Non-pigmented ciliary epithelial cell (primary cell): ENCODE results near the gene SNW1.
"Not testable (repeated sequence)": the region's sequence is repeated elsewhere in the genome, so short reads cannot be mapped to it uniquely, and the experiment has no call there.

Source experiments
- DNase-seq: peaks from one replicate; pipeline ENCODE4 v3.0.0-alpha.2; 2010; ENCODE audit warnings: low read depth

Gene SNW1

DNA sequence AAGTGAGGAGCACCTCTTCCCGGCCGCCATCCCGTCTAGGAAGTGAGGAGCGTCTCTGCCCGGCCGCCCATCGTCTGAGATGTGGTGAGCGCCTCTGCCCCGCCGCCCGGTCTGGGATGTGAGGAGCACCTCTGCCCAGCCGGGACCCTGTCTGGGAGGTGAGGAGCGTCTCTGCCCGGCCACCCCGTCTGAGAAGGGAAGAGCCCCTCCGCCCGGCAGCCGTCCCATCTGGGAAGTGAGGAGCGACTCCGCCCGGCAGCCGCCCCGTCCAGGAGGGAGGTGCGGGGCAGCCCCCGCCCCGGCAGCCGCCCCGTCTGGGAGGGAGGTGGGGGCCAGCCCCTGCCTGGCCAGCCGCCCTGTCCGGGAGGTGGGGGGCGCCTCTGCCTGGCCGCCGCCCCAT, 13.5 kb downstream of the SNW1 start:
- not testable (repeated sequence) for DNase-seq

DNA sequence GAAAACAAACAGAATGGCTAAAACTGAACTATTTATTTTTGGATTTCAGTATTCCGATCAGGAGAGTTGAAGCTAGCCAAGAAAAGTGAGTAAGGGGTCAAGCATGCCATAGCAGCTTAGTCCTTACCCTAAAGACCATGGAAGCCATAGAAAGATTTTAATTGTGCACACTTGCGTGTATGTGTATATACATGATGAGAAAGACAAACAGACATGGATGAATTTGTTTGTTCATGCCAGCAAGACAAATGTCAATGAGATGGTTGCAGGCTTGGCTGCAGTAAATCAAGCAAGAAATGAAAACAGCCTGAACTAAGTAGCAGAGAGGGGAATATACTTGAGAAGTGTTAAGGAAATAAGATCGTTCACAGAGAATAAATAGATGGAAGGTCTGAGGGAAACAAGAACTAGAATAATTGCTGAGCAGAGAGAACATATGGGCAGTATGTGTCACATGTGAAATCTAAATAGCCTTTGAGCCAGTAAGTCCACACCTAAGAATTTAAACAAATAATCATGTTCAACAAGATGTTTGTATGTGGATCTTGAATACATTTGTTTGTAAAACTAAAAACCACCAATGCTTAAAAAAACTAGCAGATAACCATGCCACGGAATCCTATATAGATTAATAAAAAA, 14.8 kb downstream of the SNW1 start:
- no peak for DNase-seq

DNA sequence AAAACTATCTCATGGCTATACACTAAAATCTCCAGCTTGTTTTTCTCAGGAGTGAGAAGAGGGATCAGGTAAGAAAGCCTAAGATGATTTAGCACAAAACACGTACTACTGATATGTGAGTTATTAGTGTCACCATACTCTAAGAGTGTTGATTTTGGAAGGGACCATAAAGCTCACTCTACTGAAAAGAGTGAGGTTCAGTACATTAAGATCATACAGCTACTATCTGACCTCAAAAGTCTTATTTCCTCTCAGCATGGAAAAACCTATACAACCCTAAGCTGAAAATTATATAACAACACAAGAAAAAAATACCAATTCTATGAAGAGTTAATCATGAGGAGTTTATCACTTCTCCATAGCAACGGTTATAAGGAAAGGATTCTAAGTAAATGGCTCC, 19.5 kb downstream of the SNW1 start:
- no peak for DNase-seq

DNA sequence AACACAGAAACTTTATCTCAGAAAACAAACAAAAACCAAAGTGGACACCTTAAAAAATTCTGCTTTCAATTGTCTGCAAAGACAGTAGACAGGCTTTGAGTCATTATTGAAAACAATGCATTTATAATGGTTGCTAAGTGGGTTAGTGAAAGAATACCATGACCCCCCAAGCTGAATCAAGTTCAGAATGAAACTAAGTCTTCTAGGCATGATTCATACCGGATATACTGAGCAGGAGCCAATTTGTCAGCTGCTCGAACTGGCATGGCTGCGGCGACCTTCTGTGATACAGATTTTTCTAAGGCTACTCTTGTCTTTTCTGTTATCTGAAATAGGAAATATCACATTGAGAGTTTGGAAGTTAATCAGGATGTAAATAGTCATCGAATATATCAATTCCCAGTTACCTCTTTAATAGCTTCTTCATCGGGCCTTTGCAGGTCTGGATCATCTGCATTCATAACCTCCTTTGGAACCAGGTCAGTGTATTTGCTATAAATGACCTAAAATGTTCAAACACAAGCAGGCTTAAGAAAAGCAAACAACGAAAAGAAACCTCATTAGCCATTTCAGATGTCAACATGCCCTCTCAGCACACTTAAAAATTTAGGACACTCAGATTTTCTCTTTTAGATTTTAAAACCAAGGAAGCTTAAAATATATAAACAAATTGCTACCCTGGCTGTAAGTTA, 22.3 kb downstream of the SNW1 start:
- DNase-seq, result peak; percentile 9

DNA sequence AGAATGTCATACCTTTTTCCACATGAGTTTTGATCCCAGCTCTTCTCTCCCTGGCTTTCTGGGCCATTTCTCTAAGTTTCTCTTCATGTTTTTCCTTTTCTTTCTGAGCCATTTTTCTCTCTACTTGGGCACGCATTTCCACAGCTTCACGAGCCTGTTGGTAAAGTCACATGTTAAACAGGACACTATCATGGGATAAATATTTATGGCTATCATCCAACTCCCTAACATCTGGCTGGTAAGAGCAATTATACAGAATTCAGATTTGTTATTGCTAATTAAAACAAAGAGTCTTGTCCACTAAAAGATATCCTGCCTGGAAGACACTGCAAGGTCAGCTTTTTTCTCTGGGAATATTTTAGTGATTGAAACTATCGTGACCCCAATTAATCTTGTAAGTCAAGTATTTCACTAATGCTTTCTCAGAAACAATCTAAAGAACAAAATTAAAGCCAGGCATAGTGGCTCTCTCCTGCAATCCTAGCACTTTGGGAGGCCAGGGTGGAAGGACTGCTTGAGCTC, 29.9 kb downstream of the SNW1 start:
- no peak for DNase-seq

DNA sequence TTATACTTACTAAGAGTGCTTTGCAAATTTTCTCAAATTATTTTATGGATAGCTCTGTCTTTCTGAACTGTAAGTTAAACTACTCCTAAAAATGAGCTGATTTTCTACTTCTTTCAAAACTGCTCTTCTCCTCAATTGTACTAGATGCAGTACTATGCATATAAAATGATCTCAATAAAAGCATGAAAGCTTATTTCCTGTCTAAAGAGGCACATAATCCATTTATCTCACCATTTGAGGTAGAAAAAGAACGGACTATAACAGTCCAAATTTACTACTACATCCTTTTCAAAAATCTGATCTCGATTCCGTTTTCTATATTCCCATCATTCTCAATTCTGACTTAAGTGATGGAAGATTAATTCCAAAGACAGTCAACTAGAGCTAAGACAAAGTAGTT, 38.7 kb downstream of the SNW1 start:
- DNase-seq, result no peak

DNA sequence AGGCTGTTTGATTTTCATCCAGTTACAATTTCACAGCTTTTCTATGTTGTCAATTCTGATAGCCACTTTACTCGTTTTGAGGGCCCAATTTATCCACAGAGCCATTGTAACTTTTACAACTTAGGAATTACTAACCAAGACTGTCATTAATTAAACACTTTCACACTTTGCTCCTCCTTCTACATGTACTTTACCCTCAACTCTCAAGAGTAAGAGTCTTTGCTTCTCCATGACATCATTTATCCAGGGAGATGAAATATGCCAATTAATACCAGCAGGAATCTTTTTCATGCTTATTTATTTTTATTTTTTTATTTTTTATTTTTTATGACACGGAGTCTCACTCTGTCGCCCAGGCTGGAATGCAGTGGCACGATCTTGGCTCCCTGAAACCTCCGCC, 39.5 kb downstream of the SNW1 start:
- DNase-seq, result no peak

DNA sequence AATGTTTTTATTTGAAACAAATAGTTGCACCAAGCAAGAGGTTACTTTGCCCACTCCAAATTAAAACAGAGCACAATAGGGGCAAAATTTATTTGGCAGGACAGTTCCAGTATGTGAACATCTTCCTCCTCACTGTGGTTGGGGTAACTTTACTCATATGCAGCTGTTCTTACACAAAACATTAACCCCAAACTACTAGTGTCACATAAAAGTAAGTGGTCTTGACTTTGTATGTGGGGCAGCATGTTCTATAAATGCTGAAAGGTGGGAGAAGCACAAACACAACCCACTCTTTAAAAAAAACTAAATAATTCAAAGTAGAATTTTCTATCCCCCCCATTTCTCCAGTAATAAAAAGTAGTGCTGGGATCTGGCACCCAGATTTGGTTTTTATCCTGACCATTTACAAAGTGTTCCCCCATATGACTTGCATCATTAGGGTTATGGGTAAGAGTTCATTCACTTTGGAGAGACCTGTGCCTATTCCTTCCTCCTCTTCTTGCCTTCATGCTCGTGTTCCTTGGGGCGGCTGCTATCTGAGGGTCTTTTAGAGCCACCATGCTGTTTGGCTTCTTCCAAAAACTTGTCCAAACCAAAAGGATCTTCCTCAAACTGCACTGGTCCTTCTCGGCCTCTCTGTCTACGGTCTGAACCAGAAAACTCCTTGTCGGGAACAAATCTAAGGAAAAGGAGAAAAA, 43.2 kb downstream of the SNW1 start:
- no peak for DNase-seq

DNA sequence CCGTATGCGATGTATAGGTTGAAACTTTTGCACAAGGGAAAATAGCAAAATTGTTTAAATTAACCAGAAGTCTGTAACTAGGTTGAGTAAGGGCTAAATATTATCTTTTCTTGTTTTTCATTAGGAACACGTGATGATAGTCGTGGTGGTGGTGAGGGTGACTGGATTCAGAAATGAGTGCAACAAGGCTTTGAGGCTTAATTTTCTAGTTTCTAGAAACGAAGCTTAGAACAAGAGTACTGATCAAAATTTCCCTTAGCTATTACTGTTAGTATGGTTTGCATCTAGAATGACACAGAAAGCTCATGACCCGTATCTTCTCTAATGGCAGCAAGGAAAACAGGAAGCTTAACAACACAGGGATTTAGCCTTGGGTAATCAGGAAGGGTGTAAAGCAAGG, 46.0 kb downstream of the SNW1 start:
- no peak for DNase-seq

DNA sequence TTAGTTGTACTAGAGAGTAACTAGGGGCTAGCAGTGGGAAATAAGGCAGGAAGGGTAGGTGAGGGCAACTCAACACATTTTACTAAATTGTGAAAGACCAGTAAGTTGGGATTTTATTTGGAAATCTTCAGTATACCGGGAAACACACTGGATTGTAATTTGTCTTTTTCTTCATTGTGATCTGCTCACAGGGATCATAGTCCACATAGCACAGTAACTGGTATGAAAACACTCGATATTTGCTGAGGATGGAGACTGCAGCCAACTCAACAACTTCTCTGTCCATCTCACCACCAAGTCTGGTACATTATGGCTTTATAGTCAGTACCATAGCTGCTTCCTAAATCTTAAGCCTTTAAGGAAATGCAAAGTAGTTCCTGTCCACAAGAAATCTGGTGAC, 50.6 kb downstream of the SNW1 start:
- no peak for DNase-seq

DNA sequence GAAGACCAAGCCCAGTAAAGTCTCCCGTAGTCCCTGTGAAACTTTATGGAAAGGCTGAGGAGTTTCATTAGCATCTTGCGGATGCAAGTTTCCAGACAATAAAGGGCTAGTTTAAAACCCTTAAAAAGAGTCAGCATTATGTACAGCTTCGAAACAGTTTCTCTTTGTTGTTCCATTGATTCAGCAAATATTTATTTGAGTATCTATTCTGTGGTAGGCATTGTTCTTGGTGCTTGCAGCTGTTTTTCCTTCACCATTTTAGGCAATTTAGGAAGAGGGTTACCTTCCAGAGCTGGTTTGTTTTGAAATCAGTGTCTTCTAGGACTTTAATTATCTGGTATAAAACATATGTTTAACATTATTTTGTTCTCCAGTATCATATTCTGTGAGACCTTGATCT, 51.5 kb downstream of the SNW1 start:
- no peak for DNase-seq

DNA sequence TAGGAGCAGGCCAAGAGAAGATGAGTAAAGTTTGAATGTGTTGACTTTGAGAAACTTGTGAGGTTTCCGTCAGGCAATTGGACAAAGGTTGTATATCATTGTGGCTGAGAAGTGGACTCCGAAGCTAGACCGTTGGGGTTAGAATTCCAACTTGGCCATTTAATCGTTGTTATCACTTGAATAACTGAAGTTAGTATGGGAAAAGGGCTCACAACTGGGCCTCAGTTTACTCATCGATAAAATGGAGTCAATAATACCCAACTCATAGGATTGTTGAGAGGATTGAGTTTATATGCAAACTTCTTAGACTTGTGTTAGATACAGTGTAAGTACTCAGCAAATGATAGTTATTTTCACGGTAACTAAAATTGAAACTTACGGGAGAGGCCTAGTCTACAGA, 52.2 kb downstream of the SNW1 start:
- no peak for DNase-seq

DNA sequence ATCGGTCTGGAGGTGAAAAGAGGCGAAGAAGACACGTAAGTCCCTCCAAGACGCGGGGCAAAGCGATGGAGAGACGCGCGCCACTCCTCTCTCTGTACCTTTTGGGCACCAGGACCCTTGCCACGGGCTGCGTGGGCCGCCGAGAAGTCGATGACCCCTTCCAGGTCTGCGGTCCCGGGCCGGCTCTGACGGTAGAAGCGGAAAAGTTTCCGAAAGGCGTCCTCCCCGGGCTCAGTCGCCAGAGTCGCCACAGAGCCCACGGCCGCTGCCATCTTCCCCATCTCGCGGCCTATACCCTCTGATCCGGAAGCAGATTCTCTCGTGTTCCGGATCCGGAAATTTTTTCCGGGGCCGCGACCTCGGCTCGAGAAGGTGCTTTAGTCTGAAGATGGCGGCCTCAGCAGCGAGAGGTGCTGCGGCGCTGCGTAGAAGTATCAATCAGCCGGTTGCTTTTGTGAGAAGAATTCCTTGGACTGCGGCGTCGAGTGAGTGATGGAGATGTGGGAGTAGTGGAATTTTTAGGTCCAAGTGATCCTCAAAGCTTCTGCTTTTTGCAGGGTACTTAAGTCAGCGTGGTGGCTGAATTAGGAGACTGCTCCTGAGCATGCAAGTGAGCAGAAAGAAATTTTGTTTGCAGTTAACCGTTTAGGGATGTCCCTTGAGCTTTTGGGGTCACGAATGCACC, 53.1 kb downstream of the SNW1 start, which contains the start of the genes ALKBH1 and SLIRP:
Gene ALKBH1 (minus strand): TSS at position 300 of the 685 bp plus-strand sequence. CDS start 19 bp downstream, at position 281.
Gene SLIRP (plus strand): TSS at position 380 of the 685 bp plus-strand sequence. CDS start 9 bp downstream, at position 389.
- DNase-seq, result no peak

DNA sequence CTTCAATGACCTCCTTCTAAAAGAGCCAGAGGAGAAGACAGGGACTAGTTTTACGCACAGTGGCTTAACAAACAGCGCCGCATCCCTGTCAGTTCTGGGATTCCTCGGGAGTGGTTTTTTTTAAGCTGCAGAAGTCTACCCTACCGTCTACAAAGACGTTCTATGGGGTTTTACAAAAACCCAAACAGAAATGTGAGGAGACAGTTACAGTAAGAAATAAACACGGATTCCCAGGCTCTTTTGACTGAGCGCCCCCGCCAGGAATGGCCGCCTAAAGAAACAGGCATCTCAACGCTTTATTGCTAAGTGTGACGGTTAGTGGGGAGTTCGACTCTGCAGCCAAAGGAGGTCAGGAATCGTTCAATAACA, 53.6 kb downstream of the SNW1 start:
- DNase-seq, result no peak

DNA sequence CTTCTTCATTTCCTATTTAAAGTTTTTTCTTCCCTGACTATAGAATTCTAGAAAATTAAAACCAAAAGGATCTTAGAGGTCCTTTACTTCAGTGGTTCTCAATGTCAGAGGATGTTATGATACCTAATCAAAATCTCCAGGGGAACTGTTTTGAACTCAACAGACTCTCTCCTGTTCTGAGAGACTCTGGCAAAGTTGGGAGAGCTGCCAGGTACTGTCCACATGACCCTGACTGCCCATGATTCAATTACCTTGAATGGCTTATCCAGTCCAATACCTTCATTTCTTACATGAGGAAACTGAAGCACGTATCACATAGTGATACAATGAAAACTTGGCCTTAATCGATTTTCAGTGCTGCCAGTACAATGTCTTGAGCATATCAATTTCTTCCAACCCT, 69.7 kb downstream of the SNW1 start:
- DNase-seq, result no peak

DNA sequence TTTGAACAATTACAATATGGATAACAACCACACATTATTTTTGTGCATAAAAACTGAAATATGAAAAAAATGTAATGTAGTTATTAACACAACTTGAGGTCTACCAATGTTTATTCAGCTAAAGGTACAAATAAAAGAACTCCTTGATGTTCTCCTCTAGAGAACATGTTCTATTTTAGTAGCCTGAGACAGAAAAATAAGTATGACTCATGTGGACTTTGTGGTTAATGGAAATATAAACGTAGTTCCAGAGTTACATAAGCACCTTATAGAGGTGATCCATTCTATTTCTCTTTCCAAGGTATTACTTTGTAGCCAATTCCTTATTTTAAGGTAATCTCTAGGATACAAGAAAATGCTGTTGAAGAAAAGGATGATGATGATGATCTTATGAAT, 78.8 kb downstream of the SNW1 start:
- DNase-seq, result no peak

DNA sequence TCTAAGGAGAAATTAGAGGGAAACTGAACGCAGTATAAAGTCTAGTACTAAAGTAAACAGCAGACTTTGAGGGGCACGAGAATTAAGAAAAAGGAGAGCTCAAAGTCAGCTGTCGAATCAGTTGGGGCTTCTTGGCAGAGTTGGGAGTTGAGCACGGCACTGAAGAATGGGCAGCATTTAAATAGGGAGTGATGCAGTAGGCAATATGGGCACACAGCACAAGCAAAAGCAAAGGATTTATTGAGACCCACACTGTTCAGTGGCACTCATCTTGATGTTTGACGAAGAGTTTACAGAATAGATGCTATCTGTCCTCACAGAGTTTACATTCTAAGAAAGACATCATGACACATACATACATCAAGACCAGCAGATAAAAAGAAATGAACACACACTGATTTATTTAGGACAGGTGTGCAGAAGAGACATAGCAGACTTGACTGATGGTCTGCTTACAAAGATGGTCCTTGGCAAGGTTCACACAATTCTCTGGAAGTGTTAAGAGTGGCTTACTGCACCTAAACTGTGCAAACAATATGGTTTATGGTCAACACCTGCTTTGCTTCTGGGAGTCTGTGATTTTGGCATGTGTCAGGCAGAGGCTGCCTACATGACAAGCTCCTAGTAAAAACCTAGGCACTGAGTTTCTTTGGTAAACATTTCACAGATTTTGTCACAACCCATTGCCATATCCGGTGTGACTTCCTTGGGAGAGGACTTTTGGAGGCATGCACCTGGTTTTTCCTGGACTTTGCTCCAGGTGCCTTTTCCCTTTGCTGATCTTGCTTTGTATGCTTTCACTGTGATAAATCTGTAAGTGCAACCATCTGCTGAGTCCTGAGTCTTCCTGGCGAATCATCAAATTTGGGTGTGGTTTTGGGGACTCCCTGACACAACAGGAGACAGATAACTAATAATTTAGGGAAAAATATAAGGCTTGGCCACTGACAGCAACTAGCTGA, 79.5 kb downstream of the SNW1 start:
- DNase-seq, result no peak

DNA sequence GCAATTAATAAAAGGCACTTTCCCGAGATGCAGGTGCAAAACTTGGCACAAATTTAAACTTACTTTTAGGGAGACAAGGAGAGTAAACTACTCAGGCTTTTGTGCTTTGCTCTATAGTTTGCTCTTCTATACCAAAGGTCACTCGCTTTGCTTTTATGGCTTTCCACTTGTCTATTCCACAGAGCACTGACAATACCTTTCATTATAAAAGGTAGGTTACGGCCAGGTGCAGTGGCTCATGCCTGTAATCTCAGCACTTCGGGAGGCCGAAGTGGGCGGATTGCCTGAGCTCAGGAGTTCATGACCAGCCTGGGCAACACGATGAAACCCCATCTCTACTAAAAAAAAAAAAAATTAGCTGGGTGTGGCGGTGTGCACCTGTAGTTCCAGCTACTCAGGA, 86.0 kb downstream of the SNW1 start:
- no peak for DNase-seq

DNA sequence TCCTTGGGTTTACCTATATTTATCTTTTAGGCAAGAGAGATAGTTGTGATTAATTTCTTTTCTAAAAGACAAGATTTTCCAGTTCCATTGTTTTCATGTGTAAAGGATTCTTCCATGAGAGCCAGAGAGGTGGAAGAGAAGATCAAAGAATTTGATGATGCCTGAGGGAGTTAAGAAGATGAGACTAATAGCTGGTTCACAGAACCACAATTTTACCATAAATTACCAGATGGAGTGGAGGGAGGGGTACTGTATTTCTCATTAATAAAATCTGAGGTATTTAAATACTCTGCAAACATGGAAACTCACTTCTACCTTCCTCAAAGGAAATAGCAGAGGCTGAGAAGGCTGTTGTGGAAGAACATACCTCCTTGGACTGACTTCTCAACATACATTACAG, 87.8 kb downstream of the SNW1 start:
- DNase-seq, result no peak
